Tibial nerve (tissue), 3 donors: Measurements from ENCODE around the gene TRAPPC3.

ENCODE experiments used
- CTCF ChIP-seq, 5 experiments: fragments of 200-600 bp in 3 of 5; fragments of 450-650 bp in 2 of 5; sonication (generic) in 3 of 5; IDR thresholded peaks; one replicate each; pipeline ENCODE4 v1.5.1; 2016 to 2019; ENCODE audit warnings: antibody characterized with exemption in 5 of 5, mild to moderate bottlenecking in 3 of 5, moderate library complexity in 2 of 5
- POLR2A ChIP-seq, 2 donors: fragments of 450-650 bp; IDR thresholded peaks; one replicate each; pipeline ENCODE4 v1.6.1; 2017; ENCODE audit warnings: antibody characterized with exemption in 2 of 2, mild to moderate bottlenecking in 2 of 2, moderate library complexity in 2 of 2

- no peak for TF ChIP-seq CTCF (IDR thresholded peaks at IDR 0.05)
- no peak for TF ChIP-seq POLR2A (IDR thresholded peaks at IDR 0.05)
Measured at GRCh38 chr1:36151134-36151844, 2.0 kb upstream of the TRAPPC3 start.
